K562 (cell line): ENCODE data around the gene TMPRSS5. TPM values are rescaled to one million over a fixed set of nuclear protein-coding genes. Genes with fewer than 3 reads are reported as not detected.
A peak's percentile ranks its signal among the peaks of the same experiment; 100 is the strongest.

Experiments used
- ARID2 ChIP-seq: fragments of 450-650 bp; IDR thresholded peaks from 2 replicates; pipeline ENCODE4 v1.6.1; 2017; ENCODE audit warnings: antibody characterized with exemption, mild to moderate bottlenecking
- GTF2A2 ChIP-seq: IDR thresholded peaks from 2 replicates; pipeline ENCODE4 v1.6.1; 2016; ENCODE audit warnings: mild to moderate bottlenecking, missing genetic modification characterization, missing compliant biosample characterization
- KDM2B ChIP-seq: fragments of 250-450 bp; sonication (Bioruptor Pico); IDR thresholded peaks from 2 replicates; pipeline ENCODE4 v1.8.0; 2021; ENCODE audit warnings: mild to moderate bottlenecking, moderate library complexity
- PBX2 ChIP-seq, 2 experiments: IDR thresholded peaks in 1 of 2; conservative IDR thresholded peaks in 1 of 2; 2 replicates each; pipeline ENCODE4 v1.6.1; 2016; ENCODE audit warnings: low read depth in 2 of 2, mild to moderate bottlenecking in 1 of 2, missing compliant biosample characterization in 1 of 2, missing genetic modification characterization in 1 of 2, moderate library complexity in 1 of 2
- POLR2AphosphoS5 ChIP-seq: IDR thresholded peaks from 2 replicates; pipeline ENCODE4 v1.6.1; 2011; ENCODE audit warnings: mild to moderate bottlenecking, low read depth, low read length, moderate library complexity; ENCODE audit not compliant: control insufficient read depth, insufficient read depth
- RBM39 ChIP-seq: fragments of 200-400 bp; formaldehyde crosslinking; optimal IDR thresholded peaks from 2 replicates; pipeline ENCODE3; 2018; ENCODE audit warnings: low read depth, low read length
- SNIP1 ChIP-seq: fragments of 450-650 bp; IDR thresholded peaks from 2 replicates; pipeline ENCODE4 v1.7.1; 2017; ENCODE audit warnings: low read depth, mild to moderate bottlenecking
- TAF1 ChIP-seq: IDR thresholded peaks from 2 replicates; pipeline ENCODE4 v1.6.1; 2011; ENCODE audit warnings: mild to moderate bottlenecking, low read length, moderate library complexity; ENCODE audit not compliant: insufficient read depth, control insufficient read depth, severe bottlenecking; ENCODE audit errors: extremely low read depth
- U2AF1 ChIP-seq: fragments of 200-400 bp; formaldehyde crosslinking; optimal IDR thresholded peaks from 2 replicates; pipeline ENCODE3; 2017; ENCODE audit warnings: mild to moderate bottlenecking, low read depth, low read length, moderate library complexity
- ZNF707 ChIP-seq: fragments of 250-450 bp; sonication (Bioruptor Pico); conservative IDR thresholded peaks from 2 replicates; pipeline ENCODE4 v1.8.0; 2022; ENCODE audit warnings: inconsistent platforms, mild to moderate bottlenecking, moderate library complexity
- polyA plus RNA-seq, 8 experiments: library from polyadenylated mRNA; depleted of rRNA in 4 of 8; stranded (reverse) in 5 of 8; unstranded in 3 of 8; fragments of >200 nt; fragmentation: Nextera tagmentation in 2 of 8; fragmentation: Illumina TruSeq in 1 of 8; extraction: Ambion mirVana in 2 of 8; extraction: Trizol in 1 of 8; gene quantifications; 2 replicates each; pipeline versions ENCODE4 v1.2.1 to v1.2.3, GENCODE V29; 2011 to 2014; ENCODE audit warnings: inconsistent platforms in 1 of 8, missing spikeins in 1 of 8
- total RNA-seq, 7 experiments: library from RNA; depleted of rRNA in 6 of 7; stranded (reverse); fragments of >200 nt in 6 of 7; fragmentation: Illumina TruSeq in 2 of 7; extraction: Trizol in 2 of 7; gene quantifications; 2 replicates each; pipeline versions ENCODE4 v1.2.1 to v1.2.3, GENCODE V29; 2011 to 2021; ENCODE audit warnings: low replicate concordance in 1 of 7
- TF ChIP-seq, protein P1 (sequence below), 2 experiments: fragments of 450-650 bp; IDR thresholded peaks; 2 replicates each; pipeline ENCODE4 v1.6.1; 2016; ENCODE audit warnings: mild to moderate bottlenecking in 2 of 2, borderline replicate concordance in 1 of 2, low read depth in 1 of 2, moderate library complexity in 1 of 2
- TF ChIP-seq, protein P2 (sequence below): IDR thresholded peaks from 2 replicates; pipeline ENCODE4 v1.6.1; 2016; ENCODE audit warnings: missing genetic modification characterization, missing compliant biosample characterization

TMPRSS5 gene
- total and polyA plus RNA-seq, 9 of the 15 experiments (the other 6 are each of a cell fraction or from before 2014, with no cell fraction given): 0.07 to 0.49 (median 0.17) TPM; not detected in 1

- TF ChIP-seq RBM39 (peak; percentile 59), ZNF707 (CRISPR knock-in tag) (no peak), KDM2B (CRISPR knock-in tag) (no peak), GTF2A2 (no peak), POLR2AphosphoS5 (no peak), PBX2 (CRISPR knock-in tag; IDR thresholded peaks at IDR 0.05; ENCODE audit: low read depth) (no peak), PBX2 (tag; conservative IDR thresholded peaks at IDR 0.05; ENCODE audit: low read depth) (no peak), ARID2 (0 out of 2 replicates have a peak, but pooled peaks have one; percentile 17), SNIP1 (no peak), U2AF1 (no peak), TAF1 (peak; percentile 26)
- TF ChIP-seq, protein P1, sequence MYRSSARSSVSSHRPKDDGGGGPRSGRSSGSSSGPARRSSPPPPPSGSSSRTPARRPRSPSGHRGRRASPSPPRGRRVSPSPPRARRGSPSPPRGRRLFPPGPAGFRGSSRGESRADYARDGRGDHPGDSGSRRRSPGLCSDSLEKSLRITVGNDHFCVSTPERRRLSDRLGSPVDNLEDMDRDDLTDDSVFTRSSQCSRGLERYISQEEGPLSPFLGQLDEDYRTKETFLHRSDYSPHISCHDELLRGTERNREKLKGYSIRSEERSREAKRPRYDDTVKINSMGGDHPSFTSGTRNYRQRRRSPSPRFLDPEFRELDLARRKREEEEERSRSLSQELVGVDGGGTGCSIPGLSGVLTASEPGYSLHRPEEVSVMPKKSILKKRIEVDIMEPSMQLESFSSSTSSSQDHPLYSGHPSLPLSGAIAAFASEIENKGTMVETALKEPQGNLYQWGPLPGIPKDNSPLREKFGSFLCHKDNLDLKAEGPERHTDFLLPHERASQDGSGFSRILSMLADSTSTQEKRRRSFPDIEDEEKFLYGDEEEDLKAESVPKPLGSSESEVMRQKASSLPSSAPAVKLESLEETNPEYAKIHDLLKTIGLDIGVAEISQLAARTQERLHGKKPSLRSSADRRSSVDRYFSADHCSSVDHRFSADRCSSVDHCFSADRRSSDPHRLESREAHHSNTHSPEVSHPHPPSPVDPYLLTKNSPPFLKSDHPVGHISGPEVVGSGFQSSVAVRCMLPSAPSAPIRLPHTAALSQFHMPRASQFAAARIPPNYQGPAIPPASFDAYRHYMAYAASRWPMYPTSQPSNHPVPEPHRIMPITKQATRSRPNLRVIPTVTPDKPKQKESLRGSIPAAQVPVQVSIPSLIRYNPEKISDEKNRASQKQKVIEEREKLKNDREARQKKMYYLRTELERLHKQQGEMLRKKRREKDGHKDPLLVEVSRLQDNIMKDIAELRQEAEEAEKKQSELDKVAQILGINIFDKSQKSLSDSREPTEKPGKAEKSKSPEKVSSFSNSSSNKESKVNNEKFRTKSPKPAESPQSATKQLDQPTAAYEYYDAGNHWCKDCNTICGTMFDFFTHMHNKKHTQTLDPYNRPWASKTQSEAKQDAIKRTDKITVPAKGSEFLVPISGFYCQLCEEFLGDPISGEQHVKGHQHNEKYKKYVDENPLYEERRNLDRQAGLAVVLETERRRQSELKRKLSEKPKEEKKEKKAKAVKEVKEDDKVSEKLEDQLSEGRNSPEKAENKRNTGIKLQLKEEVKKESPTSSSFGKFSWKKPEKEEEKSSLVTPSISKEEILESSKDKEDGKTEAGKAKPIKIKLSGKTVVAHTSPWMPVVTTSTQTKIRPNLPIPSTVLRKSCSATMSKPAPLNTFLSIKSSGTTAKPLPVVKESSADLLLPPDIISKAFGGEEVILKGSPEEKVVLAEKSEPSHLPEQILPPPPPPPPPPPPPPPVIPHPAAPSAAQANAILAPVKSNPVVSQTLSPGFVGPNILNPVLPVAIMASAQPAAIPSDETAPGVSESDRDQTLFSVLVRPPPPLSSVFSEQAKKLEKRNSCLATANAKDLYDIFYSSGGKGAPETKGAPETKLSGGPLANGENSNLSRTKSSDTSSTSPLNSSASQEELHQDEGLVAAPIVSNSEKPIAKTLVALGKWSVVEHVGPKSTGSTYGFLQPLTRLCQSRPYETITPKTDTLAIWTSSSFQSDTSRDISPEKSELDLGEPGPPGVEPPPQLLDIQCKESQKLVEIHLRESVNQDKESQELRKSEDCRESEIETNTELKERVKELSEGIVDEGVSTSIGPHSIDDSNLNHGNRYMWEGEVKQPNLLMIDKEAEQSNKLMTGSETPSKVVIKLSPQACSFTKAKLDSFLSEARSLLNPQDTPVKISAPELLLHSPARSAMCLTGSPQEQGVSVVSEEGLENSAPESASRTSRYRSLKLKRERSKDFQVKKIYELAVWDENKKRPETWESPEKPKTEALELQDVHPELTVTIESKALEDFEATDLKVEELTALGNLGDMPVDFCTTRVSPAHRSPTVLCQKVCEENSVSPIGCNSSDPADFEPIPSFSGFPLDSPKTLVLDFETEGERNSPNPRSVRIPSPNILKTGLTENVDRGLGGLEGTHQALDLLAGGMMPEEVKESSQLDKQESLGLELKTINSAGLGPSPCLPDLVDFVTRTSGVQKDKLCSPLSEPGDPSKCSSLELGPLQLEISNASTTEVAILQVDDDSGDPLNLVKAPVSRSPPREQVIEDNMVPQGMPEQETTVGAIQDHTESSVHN (IDR thresholded peaks at IDR 0.05; ENCODE audit: borderline replicate concordance in 1 of 2, low read depth in 1 of 2): no peak
- TF ChIP-seq, protein P2, sequence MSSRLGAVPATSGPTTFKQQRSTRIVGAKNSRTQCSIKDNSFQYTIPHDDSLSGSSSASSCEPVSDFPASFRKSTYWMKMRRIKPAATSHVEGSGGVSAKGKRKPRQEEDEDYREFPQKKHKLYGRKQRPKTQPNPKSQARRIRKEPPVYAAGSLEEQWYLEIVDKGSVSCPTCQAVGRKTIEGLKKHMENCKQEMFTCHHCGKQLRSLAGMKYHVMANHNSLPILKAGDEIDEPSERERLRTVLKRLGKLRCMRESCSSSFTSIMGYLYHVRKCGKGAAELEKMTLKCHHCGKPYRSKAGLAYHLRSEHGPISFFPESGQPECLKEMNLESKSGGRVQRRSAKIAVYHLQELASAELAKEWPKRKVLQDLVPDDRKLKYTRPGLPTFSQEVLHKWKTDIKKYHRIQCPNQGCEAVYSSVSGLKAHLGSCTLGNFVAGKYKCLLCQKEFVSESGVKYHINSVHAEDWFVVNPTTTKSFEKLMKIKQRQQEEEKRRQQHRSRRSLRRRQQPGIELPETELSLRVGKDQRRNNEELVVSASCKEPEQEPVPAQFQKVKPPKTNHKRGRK (tag): no peak
These were observed 15.2 kb downstream of the TMPRSS5 start (continued) for GRCh38 chr11:113690619-113691569.
